BJ (cell line): ENCODE results near the gene SMIM27. TPM values are rescaled to one million over a fixed set of nuclear protein-coding genes. Genes with fewer than 3 reads are reported as not detected.

Experiments used
- polyA plus RNA-seq: library from polyadenylated mRNA; depleted of rRNA; stranded (reverse); fragments of >200 nt; gene quantifications from 2 replicates; pipeline ENCODE4 v1.2.3, GENCODE V29; 2011; rRNA removed

SMIM27 gene
- polyA plus RNA-seq, 1 experiment = 7.6 TPM

Other genes with a start within 250 kb of the SMIM27 start
- 93.8 and 111 TPM in 2 replicates for gene ACO1, start 167.7 kb upstream of the SMIM27 start, polyA plus RNA-seq
- 2.4 and 5.1 TPM in 2 replicates for gene RIGI, start 26.1 kb upstream of the SMIM27 start, polyA plus RNA-seq
- 5.4 and 12.4 TPM in 2 replicates for gene TOPORS, start 259 bp downstream of the SMIM27 start, polyA plus RNA-seq
- gene NDUFB6, start 20.8 kb downstream of the SMIM27 start, polyA plus RNA-seq = 63.8 and 72.5 TPM in 2 replicates
- gene TAF1L, start 83.3 kb downstream of the SMIM27 start, polyA plus RNA-seq = 0.01 TPM in 1 of 2 replicates, not detected in the other
- not detected in 2 replicates for gene TMEM215, start 231.2 kb downstream of the SMIM27 start, polyA plus RNA-seq